ENCODE data around the gene PTER. TPM values are rescaled to one million over a fixed set of nuclear protein-coding genes. Genes with fewer than 3 reads are reported as not detected.

The PTER gene
- total and polyA plus RNA-seq, 2 of the 13 experiments (the other 11 are each of a cell fraction or from before 2014, with no cell fraction given): 6.1 to 6.6 TPM

- no peak for TF ChIP-seq FUBP1 (CRISPR knock-in tag; IDR thresholded peaks at IDR 0.05; ENCODE audit: borderline replicate concordance)
- TF ChIP-seq UBTF (CRISPR knock-in tag; IDR thresholded peaks at IDR 0.05): peak; percentile 20; the same call in 1 of the 2 replicates
- TF ChIP-seq ZNF12 (CRISPR knock-in tag; IDR thresholded peaks at IDR 0.05): no peak
- TF ChIP-seq ZNF746 (CRISPR knock-in tag; IDR thresholded peaks at IDR 0.05): no peak
- TF ChIP-seq KAT2B (IDR thresholded peaks at IDR 0.05; ENCODE audit: borderline replicate concordance, low read depth, low read length): no peak
- no peak for TF ChIP-seq CHD2 (IDR thresholded peaks at IDR 0.05; ENCODE audit: low read depth, low read length)
- TF ChIP-seq ZGPAT (CRISPR knock-in tag; IDR thresholded peaks at IDR 0.05): 0 out of 2 replicates have a peak, but pooled peaks have one; percentile 30
- no peak for TF ChIP-seq TFDP1 (CRISPR knock-in tag; IDR thresholded peaks at IDR 0.05; ENCODE audit: borderline replicate concordance)
- TF ChIP-seq NR2F6 (IDR thresholded peaks at IDR 0.05): no peak
- TF ChIP-seq NR2F6 (CRISPR knock-in tag; IDR thresholded peaks at IDR 0.05): peak; percentile 39; the same call in 1 of the 2 replicates
- peak; percentile 30; the same call in 1 of the 2 replicates for TF ChIP-seq ARID2 (CRISPR knock-in tag; IDR thresholded peaks at IDR 0.05; ENCODE audit: borderline replicate concordance)
- peak; percentile 25 for TF ChIP-seq HNRNPLL (IDR thresholded peaks at IDR 0.05; ENCODE audit: low read depth, low read length, poor library complexity, severe bottlenecking)
- TF ChIP-seq MTA1 (CRISPR knock-in tag; IDR thresholded peaks at IDR 0.05; ENCODE audit: borderline replicate concordance): peak; percentile 39; the same call in 1 of the 2 replicates
- TF ChIP-seq ARID4A (CRISPR knock-in tag; IDR thresholded peaks at IDR 0.05; ENCODE audit: borderline replicate concordance): peak; percentile 40; the same call in 1 of the 2 replicates
- peak; percentile 79 for TF ChIP-seq SP4 (CRISPR knock-in tag; IDR thresholded peaks at IDR 0.05)
- TF ChIP-seq ISL2 (CRISPR knock-in tag; IDR thresholded peaks at IDR 0.05): 0 out of 2 replicates have a peak, but pooled peaks have one; percentile 22
- 0 out of 2 replicates have a peak, but pooled peaks have one; percentile 42 for TF ChIP-seq DR1 (CRISPR knock-in tag; IDR thresholded peaks at IDR 0.05)
Observed at GRCh38 chr10:16436758-16437539, at the start of gene PTER (continued).
